KOPT-K1 (cell line): ENCODE results near the gene AP2B1.
"Not testable (repeated sequence)": the region's sequence is repeated elsewhere in the genome, so short reads cannot be mapped to it uniquely, and the experiment has no call there.

Experiments used
- H3K27ac ChIP-seq: fragments of 200-600 bp; sonication (generic); 2 replicates; pipeline ENCODE4 v1.5.1; 2016; ENCODE audit warnings: antibody characterized with exemption, mild to moderate bottlenecking, low read depth, low read length; ENCODE audit not compliant: poor library complexity, severe bottlenecking
- H3K36me3 ChIP-seq: fragments of 200-600 bp; sonication (generic); 2 replicates; pipeline ENCODE4 v1.5.1; 2017; ENCODE audit warnings: antibody characterized with exemption, mild to moderate bottlenecking, low read length, moderate library complexity; ENCODE audit not compliant: insufficient read depth
- H3K9me3 ChIP-seq: fragments of 200-600 bp; sonication (generic); 2 replicates; pipeline ENCODE4 v1.5.1; 2017; ENCODE audit warnings: antibody characterized with exemption, low read length, mild to moderate bottlenecking; ENCODE audit not compliant: insufficient read depth, poor library complexity, severe bottlenecking

The AP2B1 gene

DNA sequence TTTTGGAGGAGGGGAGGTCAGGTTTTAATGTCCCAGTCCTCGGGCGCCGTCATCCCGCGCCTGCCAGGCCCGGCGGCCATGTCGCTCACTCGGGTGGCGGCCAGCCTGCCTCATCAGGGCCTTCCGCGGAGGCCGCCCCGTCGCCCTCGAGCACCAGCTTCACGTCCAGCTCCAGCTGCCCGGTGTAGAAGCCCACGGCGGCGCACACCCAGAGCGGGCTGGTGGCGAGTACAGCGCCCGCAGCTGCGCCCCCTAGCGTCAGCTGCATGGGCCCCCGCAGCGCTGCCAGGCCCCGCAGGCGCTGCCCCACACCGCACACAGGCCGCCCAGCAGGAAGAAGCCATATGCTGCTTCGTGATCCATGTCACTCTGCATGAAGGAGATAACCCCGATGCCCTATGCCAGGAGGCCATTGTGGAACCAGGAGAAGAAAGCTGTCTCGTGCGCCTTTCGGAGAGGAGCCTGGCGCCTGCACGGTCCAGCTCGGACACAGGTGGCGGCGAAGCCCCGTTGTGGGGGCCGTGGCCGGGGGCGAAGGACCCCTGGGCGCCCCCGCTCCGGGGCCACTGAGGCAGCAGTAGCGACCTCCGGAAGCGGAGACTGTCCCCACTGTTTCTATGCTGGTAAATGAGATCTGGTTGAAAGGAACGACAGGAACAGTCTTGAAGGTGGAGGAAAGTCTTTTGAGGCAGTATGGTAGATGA, 9.6 kb downstream of the AP2B1 start:
- H3K9me3 ChIP-seq = no peaks in the 10 kb centered on the region
- peaks cover 69% of the 10 kb centered on the region for H3K36me3 ChIP-seq
- H3K27ac ChIP-seq = no peak overlapping the region

DNA sequence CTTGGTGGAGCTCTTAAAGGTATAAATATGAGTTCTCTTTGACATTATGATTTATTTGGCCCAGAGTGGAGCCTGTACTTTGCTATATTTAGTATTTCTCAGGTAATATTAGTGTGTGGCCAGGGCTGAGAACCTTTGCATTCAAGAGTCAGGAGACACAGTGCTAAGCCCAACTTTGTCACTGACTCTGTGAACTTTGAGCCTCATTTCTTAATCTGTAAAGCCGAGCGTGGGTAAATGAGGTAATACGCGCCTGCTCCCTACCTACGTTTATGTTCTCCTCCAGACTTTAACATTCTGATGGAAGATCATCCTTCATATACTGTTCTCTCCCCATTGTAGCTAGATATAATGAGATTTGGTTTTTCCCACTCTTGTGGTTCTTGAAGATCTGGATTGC, 10.5 kb downstream of the AP2B1 start:
- no peaks in the 10 kb centered on the region for H3K9me3 ChIP-seq
- H3K36me3 ChIP-seq = peaks cover 78% of the 10 kb centered on the region
- no peak overlapping the region for H3K27ac ChIP-seq

DNA sequence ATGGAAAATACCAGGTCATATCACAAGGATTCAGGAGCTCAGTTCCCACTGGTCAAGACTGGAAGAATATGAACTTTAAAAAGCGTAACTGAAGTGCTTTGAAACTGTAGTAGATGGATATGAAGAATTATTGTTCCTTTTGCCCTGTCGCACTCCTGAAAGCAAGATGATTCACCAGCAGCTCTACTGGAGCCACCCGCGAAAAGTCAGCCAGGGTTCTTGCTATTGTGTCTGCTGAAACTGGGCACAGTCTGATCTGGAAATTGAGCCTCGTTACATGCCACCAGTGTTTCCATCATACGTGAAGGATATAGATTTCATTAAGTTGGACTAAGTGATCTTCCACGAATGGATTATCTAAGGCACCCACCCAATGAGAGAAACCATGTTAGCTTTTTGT, 16.6 kb downstream of the AP2B1 start:
- peaks cover 84% of the 10 kb centered on the region for H3K36me3 ChIP-seq
- no peak overlapping the region for H3K27ac ChIP-seq
- H3K9me3 ChIP-seq = no peaks in the 10 kb centered on the region

DNA sequence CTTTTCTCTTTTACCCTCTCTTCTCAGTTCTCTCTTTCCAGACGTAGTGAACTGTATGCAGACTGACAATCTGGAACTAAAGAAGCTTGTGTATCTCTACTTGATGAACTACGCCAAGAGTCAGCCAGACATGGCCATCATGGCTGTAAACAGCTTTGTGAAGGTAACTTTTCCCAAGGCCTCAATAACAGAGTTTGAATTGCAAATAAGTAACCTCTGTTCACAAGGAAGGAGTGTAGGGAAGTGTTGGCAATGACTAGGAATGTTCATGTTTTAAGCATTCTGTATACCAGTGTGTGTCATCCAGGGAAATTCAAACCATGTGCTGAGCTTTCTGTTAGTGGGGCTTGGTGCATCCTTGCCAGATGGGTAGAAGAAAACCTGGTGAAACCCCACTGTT, 18.6 kb downstream of the AP2B1 start:
- peaks cover 85% of the 10 kb centered on the region for H3K36me3 ChIP-seq
- no peak overlapping the region for H3K27ac ChIP-seq
- no peaks in the 10 kb centered on the region for H3K9me3 ChIP-seq

DNA sequence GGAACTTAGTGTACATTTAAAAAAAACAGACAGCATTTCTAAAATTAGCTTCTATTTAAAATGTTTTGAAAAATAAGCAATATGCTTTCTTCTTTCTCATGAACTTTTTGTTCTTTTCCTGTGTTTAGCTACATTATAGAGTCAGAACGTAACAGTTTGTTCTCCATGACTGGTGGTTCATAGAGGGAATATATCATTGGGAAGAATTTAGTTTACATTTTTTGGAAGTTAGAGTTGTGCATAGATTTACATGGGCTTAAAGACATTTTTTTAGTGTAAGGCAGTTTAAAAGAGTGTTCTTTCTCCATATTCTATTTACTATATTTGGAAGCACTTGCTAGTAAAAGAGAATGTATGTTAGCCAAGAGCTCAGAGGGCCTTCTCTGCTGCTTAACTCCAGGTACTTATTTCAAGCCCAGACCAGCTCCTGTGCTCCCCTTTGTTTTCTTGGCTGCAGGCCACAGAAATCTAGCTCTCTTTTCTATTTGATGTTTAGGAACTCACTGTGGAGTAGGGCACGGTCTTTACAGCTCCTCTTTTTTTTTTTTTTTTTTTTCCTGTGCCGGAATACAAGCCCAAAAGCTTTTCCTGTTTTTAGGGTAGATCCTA, 20.2 kb downstream of the AP2B1 start:
- H3K27ac ChIP-seq = no peak overlapping the region
- no peaks in the 10 kb centered on the region for H3K9me3 ChIP-seq
- peaks cover 86% of the 10 kb centered on the region for H3K36me3 ChIP-seq

DNA sequence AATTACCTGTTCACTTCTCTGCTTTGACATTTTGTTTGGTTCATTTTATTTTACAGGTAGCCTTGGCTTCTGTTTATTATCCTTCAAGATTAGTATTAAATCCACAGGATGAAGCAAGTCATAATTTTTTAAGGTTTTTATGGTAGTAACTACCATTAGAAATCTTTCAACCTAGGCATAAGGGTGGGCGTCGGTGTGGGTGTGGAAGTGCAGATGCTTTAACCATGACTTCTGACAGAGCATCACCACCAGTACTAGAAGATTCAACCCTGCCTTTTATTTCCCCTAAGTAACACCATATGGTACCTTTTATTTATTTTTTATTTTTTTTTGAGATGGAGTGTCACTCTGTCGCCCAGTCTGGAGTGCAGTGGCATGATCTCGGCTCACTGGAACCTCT, 22.7 kb downstream of the AP2B1 start:
- no peaks in the 10 kb centered on the region for H3K9me3 ChIP-seq
- H3K27ac ChIP-seq = no peak overlapping the region
- peaks cover 74% of the 10 kb centered on the region for H3K36me3 ChIP-seq

DNA sequence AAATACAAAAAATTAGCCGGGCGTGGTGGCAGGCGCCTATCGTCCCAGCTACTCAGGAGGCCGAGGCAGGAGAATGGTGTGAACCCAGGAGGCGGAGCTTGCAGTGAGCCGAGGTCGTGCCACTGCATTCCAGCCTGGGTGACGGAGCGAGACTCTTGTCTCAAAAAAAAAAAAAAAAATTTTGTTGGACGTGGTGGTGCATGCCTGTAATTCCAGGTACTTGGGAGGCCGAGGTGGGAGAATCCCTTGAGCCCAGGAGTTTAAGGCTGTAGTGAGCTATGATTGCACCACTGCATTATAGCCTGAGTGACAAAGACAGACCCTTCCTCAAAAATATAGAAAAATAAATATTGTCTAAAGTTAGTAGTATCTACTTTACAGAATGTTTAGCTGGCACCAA, 23.6 kb downstream of the AP2B1 start:
- not testable (repeated sequence) for H3K9me3 ChIP-seq, H3K27ac ChIP-seq
- peaks cover 74% of the 10 kb centered on the region for H3K36me3 ChIP-seq

DNA sequence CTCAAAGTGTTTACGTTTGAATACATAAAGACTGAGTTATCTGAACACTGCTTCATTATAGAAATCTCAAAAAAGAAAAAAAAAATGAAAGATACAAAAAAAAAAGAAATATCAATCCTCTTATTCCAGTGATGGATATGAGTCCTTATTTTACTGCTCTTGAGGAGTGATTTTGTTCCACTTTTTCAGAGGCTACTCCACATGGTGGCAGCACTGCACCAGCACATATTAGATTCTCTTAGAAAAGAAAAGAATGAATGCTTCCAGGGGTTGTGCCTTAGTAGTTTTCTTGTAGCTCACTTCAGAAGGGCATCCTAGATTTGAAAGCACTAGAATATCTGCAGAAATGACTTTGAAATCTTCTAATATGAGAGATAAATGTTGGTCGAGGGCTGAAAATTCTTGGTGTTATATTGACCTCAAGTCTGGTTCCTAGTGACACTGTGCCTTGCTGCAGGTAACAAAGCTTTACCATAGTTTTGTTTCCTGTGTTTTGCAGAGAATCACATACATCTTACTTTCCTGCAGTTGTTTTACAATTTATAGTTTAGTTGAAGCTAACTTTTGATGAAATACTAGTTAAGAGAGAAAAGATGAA, 25.9 kb downstream of the AP2B1 start:
- no peak overlapping the region for H3K27ac ChIP-seq
- H3K36me3 ChIP-seq = peaks cover 54% of the 10 kb centered on the region
- H3K9me3 ChIP-seq = no peaks in the 10 kb centered on the region

DNA sequence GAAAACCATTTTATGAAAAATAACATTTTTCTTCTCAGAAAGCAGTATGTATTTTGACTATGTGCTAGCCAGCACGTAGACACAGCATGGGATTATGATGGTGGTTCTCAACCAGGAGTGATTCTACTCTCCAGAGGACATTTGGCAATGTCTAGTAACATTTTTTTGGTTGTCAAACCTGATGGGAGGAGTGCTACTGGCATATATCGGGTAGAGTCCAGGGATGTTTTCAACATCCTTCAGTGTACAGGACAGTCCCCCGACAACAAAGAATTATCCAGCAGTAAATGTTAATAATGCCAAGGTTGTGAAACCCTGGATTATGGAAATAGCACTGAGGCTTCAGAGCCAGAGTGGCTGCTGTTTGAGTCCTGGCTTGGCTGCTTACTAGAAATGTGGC, 27.7 kb downstream of the AP2B1 start:
- Histone ChIP-seq H3K27ac (no peak overlapping the region), H3K9me3 (no peaks in the 10 kb centered on the region), H3K36me3 (peaks cover 47% of the 10 kb centered on the region)

DNA sequence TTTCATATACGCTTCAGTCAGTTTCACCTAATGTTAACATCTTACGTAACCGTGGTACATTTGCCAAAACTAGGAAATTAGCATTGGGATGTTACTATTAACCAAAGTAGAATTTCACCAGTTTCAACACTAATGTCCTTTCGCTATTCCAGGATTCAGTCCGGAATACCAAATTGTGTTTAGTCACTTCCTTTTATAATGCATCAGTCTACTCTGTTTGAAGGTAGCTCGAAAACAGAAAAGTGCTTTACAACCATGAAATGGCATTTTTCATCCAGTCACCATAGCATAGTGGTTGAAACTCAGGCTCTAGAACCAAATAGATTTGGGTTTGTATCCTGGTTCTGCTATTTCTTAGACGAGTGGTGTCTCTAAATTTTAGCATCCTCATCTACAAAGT, 29.4 kb downstream of the AP2B1 start:
- H3K9me3 ChIP-seq = no peaks in the 10 kb centered on the region
- no peak overlapping the region for H3K27ac ChIP-seq
- H3K36me3 ChIP-seq = peaks cover 35% of the 10 kb centered on the region; the same call in 1 of the 2 replicates

DNA sequence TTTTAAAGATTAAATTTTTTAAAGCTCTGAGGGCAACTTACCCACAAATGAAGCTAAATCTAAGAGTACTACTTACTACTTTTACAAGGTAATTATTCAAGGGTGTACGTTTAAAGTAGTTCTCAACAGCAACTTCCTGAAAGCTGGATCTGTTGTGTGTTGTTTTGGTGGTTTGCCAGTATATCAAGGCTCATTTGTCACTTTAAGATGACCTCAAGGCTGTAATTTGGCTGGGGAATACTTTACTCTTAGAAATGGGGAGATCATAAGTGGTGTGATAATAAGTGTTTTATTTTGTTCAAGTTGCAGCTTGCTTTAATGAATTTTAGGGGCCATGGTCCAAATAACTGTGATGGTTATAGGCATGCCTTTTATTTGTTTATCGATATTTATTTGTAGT, 30.4 kb downstream of the AP2B1 start:
- peaks cover 26% of the 10 kb centered on the region; the same call in 1 of the 2 replicates for H3K36me3 ChIP-seq
- no peak overlapping the region for H3K27ac ChIP-seq
- no peaks in the 10 kb centered on the region for H3K9me3 ChIP-seq

DNA sequence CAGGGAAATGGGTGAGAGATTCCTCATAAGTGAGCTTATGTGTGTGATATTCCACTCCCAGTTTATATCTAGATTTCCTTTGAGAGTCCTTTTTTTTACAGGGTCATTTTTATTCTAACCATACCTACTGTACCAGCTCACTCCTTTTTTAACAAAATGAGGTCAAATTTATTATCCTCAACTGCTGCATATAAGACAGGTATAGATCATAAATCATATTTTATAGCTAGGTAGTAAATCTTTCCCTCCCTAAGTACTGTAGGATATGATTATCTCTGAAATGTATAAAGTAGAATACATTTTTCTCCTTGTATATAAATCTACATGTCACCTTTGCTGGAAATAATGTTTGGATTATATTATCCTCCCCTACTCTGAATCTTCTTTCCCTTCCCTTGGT, 31.5 kb downstream of the AP2B1 start:
- H3K36me3 ChIP-seq = peaks cover 26% of the 10 kb centered on the region; the same call in 1 of the 2 replicates
- H3K9me3 ChIP-seq = no peaks in the 10 kb centered on the region
- no peak overlapping the region for H3K27ac ChIP-seq

DNA sequence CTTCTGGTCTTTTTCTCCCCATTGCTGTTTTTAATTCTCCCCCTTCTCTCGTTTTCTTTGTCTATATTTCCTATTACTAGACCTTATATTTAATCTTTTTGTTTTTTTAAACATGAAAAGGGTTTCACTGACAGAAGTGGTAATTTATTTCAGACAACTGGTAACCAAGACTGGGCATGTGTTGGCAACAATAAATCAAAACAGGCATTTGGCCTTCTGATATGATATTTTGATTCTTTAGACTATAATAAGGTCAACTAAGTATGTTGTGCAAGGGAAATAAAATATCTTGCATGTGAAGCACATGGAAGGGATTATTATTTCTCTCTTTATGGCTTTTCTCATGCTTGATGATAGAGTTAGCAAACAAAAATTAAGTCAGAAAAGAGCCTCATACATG, 34.6 kb downstream of the AP2B1 start:
- Histone ChIP-seq H3K36me3 (peaks cover 48% of the 10 kb centered on the region), H3K27ac (no peak overlapping the region), H3K9me3 (no peaks in the 10 kb centered on the region)

DNA sequence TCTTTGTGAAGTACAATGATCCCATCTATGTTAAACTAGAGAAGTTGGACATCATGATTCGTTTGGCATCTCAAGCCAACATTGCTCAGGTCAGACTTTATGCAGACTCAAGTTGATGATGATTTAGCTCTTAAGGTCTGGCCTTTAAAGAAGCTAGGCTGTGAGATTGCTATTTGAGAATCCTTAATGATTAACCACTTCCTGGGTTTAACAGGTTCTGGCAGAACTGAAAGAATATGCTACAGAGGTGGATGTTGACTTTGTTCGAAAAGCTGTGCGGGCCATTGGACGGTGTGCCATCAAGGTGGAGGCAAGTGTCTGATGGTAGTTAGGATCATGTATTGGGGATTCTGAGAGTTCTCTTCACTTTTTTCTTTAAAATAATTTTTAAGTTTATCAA, 40.3 kb downstream of the AP2B1 start:
- Histone ChIP-seq H3K27ac (no peak overlapping the region), H3K9me3 (no peaks in the 10 kb centered on the region), H3K36me3 (peaks cover 69% of the 10 kb centered on the region)

DNA sequence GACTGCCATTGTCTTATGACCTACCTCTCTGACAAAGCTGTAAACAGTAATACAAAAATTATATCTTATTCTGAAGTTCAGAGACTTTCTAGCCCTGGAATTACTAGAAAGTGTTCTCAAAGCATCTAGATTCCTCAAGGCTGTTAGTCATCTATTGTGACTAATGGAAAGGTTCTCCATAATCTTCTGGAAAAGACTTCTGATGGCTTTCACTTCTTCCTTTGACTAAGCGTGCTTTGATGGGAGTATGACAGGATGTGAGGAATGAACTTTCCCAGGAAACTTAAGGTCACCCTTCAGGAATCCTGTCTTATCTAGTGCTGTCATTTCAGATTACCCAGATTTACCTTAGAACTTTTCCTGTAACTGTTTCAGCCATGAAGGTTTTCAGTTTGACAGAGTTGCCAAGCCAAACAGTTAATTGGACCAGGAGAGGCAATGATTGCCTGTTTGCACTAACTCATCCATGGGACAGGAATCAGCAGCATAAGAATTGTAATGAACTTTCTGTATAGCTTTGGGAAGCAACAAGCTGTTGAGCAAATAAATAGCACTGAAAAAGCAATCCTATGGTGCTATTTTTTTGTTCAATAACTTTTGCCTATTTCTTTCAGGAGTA, 43.5 kb downstream of the AP2B1 start:
- Histone ChIP-seq H3K9me3 (no peaks in the 10 kb centered on the region), H3K27ac (no peak overlapping the region), H3K36me3 (peaks cover 71% of the 10 kb centered on the region)
